NCI-H524 (cell line): ENCODE data around the gene PREX1.

Experiments used
- DNase-seq, 2 experiments: peaks; one replicate each; lab custom pipeline; 2025; lab: John Stamatoyannopoulos, UW

PREX1 gene

DNA sequence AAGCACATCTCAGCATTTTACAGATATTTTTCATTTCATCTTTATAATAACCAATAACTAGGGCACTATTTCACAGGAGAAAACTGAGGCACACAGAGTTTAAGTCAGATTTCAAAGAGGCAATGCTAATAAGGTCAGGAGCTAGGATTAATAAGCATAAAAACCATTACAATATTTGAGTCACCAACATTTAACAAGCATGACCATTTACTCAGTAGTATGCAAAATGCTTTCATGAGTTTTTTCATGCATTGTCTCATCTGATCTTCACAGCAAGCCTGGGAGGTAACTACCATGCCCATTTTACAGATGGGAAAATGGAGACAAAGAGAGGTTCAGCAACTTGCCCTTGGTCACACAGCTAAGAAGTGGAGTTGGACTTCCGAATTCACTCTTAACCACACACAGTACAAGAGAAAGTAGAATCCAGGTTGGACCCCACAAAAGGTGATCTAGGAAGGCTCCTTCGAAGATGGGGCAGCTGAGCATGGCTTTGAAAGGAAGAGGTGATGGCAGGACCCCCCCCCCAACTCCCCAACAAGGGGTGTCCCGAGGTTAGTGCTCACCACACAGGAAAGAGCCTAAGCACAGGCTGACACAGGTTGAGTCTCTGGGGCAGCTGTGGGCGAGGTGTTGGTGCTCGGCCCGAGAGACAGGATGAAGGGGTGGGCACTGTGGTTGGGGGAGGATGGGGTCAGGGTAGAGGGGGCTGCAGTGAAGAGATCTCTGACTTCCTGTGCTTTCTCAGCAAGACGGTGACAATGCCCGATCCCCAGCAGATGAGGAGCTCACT lies 108.8 kb downstream of the PREX1 start:
- DNase-seq, result no peak

DNA sequence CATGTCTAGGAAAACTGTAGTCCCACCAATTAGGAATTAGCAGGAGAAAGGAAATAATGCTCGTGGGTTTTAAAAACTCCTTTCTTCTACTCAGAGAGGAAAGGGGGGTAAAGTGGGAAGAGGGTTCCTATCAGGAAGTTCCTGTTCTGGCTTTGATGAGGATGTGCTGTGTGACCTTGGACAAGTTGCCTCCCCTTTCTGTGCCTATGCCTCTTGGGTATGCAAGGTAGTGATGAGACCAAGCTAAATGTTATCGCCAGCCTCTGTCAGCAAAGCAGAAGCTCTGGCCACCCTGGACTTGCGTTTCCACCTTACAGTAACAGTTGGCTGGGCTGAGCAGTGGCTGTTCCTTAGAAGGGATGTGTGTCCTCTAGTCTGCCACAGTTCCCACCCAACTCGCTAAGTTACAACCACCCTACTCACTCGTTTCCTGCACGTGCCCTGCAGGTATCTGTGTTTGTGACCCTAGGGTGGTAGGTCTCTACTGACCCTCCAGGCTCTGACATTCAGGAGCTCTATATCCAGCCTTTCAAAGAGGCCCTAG lies 110.0 kb downstream of the PREX1 start:
- DNase-seq, result no peak

DNA sequence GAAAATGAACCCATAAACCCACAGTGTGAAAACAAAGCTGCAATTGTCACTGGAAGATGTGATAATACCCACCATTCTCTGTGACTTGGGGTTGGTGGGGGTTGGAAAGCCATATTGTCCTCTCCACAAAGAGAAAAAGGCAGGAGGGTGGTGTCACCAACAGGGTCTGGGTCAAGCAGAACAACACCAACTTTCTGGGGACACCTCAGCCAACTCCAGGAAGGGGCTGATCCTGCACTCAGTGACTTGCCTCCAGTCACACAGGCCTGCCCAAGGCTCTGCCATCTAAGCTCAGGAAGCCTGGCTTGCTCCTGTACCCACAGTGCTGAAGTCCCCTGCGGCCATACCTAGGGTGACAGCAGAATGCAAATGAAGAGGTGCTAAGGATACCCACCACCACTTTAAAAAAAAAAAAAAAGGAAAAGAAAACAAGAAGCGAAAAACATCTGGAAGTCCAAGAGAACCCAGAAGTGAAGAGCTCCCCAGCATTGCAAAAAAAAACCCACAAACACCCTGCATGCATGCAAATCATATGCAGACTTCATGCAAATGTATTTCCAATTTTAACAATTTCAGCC lies 110.6 kb downstream of the PREX1 start:
- DNase-seq, result no peak

DNA sequence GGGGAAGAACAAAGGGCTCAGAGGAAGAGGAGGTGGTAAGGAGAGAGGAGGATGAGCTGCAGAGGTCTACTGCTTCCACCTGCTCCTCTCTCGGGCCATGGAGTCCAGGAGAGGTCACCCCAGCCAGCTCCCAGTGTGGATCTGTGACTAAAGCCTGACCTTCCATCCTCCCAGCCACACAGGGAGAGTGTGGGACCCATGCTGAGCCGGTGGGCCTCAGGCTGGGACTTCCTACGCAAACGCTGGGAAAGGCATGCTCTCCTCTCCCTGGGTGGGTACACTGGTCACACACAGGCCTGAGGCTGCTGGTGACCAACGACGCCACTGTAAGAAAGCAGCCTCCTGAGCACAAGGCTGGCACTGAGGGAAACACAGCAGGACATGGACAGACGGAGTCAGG lies 111.3 kb downstream of the PREX1 start:
- DNase-seq, result no peak

DNA sequence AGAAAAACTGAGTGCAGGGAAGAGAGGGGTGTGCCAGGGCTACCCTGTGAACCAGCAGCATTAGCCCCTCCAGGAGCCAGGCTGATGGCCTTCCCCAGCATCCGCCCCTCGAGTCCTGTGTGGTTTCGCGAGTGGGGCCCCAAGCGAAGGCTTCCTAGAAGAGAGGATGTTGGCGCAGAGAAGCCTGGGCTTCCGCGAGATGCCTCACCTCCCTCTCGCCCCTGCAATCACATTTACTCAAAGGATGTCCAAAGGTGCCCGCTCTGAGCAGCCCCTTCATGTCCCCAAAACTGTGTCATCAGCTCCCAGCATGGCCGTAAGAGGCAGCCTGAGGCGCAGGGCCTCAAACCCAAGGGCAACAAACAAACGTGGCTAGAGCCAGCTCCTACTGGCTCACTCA lies 111.7 kb downstream of the PREX1 start:
- no peak for DNase-seq

DNA sequence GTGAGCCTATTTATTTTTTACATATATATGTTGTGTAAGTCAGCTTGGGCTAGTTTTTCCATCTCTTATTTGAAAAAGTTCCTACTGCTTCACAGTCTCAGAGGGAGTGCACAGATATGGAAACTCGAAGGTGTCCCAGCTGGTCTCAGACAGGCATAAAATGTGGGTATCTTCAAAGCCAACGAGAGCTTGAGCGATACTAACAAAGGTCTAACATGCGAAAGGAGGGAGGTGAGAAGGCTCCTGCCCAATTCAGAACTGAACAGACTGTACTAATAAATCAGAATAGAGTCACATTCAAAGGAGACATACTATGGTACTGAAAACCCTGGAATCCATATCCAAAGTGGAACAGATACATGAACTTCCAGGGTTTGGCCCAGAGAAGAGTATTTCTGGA lies 113.0 kb downstream of the PREX1 start:
- no peak for DNase-seq

DNA sequence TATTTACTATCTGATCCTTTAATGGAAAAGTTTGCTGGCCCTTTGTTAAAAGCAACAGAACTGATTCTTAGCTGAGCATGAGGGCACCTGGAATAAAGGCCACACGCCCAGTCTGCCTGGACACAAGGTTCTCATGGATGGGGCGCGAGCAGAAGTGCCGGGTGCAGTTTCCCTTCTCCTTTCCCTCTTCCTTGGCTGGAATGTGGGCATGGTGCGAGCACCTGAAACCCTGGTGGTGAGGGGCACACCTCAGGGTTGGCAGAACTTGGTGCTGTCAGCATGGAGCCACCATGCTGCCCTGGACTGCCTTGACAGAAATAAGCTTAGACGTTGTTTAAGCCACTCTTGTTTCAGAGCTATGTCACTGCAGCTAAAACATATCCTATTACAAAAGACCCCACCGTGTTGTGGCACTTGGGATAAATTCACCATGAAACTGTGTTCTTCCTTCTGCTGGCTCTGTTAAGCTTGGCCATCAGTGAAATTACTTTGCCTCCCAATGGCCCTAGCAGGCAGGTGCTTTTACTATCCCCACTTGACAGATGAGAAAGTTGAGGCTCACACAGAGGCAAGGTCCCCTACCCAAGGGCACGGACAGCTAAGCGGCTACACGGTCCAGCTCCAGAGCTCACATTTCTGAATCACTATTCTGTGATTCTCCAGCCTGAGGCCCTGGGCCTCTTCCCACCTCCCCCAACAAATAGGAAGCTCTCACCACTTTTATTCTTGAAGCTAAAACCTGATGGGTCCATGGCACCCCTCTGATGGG lies 115.9 kb downstream of the PREX1 start:
- no peak for DNase-seq

DNA sequence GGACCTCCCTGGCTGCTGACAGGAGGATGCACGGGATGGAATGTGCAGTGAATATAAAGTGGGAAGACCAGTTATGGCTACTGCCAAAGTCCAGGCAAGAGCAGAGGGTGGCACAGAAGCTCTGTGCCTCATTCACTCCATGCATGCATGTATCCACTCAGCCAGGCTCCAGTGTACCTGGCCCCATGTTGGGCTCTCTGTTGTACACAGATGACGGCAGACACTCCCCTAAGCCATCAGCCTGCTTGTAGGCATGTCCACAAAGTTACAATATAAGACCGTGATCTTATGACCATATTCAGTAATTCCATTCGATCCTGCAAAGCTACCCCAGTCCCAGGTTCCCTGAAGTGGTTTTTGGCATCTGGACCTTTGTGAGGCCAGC lies 116.8 kb downstream of the PREX1 start:
- DNase-seq, result no peak

DNA sequence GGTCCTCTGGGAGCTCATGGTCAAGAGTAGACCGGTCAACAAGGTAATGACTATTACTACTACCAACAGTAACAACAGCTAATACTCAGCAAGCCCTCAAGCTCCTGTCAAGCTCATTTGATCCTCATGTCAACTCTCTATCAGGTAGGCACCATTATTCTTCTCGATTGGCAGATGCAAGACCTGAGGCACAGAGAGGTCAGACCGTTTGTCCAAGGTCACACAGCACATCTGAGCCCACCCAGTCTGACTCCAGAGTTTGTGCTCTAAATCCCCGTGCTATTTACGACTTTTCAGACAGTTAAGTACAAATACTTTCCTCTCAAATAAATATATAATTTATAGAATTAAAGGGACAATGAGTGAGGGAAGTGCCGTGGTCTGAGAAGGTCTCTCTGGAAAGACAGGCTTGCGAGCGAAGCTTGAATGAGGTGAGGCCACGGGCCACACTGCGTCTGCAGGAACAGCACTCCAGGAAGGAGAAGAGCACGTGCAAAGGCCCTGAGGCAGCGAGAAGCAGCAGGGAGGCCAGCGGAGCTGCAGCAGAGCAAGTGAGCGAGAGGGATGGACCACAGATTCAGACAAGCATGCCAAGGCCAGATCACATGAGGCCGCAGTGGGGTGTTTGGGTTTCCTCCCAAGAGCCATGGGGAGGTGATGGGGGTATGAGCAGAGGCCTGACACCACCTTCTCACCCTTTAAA lies 117.3 kb downstream of the PREX1 start:
- DNase-seq, result no peak

DNA sequence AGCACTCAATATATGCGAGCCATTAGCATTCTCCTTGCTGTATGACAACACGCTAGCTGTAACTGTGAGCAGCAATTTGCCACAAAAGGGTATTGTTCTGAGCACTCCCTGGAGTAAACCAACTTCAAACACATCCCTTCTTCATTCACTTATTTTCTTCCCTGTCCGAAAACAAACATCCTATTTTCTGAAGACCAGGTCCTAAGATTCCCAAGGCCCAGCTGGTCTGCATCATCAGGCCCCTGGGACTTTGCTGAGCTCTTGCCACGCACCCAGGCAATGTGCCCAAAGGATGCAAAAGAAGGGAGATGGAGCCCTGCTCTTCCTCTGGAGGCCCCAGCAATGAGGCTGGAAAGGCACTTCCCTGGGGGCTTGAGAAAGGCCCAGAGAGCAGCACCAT lies 118.1 kb downstream of the PREX1 start:
- DNase-seq, result no peak

DNA sequence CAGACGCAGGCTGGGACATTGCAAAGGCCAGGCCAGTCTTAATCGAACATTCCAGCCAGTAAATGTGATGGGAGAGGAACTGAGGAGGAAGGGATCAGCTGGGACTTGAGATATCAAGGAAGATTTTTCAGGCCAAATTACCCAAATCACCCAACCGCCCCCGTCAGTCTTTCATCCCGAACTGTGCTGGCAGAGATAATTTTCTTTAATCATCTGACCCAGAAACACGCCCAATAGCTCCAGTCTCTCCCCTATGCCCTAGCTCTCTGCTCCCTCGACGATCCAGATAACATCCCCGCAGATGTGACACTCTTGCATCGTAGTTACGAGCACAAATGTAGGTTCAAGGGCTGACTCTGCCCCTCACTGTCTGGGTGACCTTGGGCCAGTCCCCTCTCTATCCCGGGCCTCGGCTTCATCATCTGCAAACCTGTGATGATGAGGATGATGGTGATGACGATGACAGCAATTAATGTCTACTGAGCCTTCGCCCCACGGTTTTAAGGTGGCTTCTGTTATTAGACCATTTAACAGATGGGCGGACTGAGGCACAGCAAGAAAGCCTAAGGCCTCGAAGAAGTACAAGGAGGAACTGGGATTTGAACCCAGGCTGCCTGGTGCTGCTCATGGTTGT lies 118.6 kb downstream of the PREX1 start:
- DNase-seq, result no peak

DNA sequence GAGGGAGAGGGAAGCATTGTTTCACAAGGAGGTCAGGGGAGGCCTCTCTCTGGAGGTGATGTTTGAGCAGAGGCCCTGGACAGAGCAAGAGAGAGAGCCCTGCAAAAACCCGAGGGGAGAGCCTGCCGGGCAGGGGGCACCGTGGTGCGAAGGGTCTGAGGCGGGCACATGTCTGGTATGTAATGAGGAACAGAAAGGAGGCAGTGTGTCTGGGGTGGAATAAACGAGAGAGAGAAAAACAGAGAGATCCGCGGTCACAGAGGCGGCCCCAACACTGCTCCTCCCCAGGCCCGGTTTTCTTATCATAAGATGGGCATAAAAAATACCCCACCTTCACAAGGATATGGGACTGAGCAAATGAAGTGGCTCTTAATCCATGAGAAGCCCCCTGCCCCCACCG lies 119.2 kb downstream of the PREX1 start:
- DNase-seq, result no peak

DNA sequence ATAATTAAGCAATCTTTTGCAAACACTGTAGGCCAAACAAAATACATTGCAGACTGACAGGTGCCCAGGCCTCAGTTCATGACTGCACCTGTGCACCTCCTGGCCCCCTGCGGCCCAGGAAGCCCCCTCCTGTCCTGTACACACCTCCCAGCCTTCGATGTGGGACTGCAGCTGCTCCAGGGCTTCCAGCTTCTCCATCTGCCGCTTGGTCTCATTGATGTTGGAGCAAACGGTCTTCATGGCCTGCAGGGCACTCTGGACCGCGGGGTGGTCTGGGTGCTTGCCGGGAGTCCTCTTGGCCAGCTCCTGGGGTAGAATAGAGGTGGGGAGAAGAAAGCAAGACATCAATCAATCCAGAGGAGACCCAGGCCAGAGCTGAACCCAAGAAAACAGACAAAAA lies 119.7 kb downstream of the PREX1 start:
- DNase-seq, result no peak

DNA sequence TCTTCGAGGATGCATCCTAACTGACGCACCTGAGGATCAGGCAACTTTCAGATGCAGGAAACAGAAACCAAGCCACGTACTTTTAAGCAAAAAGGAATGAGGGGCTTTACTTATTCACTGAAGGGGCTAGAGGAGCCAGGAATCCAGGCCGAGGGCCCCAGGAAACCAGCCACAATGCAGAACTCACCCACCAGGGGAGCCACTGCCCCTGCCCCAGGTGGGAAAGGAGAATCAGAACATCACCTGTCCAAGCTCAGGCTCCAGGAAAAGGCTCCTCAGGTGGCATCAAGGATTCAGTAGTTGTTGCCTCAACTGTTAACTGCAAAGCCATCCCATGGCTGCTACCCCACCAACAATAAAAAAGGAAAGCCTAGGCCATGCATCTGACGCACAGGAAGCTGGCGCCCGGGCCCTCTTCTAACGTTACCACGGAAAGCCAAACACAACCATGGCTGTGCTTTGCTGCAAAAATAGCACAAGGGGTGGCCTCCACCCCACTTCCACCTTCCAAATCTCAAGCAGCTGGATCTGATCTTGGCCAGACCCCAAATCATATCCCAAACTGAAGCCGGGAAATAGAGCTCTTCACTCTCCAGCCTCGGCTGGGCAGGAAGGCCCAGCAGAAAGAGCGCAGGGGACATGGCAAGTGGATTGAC lies 121.0 kb downstream of the PREX1 start:
- DNase-seq, result no peak

DNA sequence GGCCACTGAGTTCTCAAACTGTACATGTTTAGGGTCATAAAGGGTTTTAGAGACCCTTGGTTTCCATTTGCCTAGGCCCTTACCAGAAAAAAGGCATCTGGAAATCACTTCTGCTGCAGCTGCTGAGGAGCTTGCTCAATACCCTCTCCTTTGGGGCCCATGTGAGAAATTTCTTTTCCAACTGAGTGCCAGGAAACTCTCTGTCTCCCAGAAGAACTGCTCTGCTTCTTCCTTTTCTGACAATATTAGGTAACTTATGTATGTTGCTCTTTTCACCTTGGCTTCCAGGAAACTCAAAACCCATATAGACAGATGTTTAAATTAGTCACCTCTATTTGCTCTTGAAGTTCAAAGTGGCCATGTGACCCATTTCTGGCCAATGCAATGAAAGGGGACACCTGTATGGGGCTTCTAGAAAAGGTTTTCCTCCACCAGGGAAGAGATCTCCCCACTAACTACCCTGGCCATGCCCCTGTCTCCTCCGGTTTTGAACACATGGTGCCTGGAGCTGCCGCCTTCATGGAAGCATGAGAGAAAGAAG lies 121.6 kb downstream of the PREX1 start:
- no peak for DNase-seq

DNA sequence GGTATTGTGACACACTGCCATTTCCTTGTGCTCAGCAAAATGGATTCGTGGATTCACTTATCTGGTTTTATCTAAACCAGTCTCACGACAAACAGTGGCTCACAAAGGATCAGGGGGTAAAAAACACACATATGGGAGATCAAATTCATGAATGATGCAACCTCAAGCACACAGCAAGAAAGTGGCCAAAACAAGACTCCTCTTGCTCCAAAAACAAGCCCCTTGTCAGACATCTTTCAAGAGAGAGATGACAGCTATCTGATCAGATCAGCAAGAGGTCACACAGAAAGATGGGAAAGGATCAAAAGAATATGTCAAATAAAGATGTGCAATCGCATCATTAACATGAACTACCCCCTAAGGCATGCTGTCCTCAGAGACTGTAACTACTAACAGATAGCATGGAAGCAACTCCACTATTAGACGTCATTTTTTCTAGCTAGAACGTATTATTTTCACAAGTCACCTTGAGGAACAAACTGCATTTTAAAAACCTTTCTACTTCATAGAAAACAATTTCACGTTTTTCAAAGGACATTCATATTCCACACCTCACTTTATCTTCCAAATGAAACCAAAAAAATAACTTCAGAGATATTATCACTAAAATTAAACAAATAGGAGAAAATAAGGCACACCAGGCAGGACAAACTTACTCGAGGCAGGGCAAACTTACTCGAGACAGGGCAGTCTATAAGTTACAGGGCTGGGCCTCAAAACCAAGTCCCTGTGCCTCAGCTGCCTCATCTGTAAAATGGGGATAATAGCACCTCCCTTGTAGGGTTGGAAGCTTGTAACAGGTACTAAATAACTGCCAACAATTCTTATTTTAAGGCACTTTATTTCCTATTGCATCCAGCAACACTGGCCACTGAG lies 122.3 kb downstream of the PREX1 start:
- no peak for DNase-seq

DNA sequence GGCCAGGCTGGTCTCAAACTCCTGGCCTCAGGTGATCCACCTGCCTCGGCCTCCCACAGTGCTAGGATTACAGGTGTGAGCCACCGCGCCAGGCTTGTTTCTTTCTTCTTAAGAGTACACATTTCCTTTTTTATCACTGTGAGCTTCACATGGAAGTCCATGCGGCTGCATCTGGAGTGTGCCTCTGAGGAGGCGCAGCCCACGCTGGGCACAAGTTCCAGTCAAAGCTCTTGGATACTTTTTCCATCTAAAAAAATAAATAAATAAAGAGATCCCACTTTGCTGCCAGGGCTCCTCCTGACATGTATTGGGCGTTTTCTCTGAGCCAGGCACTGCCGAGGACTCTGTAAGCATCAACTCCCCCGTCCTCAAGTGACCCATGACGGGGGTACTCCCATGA lies 123.0 kb downstream of the PREX1 start:
- DNase-seq, result no peak

DNA sequence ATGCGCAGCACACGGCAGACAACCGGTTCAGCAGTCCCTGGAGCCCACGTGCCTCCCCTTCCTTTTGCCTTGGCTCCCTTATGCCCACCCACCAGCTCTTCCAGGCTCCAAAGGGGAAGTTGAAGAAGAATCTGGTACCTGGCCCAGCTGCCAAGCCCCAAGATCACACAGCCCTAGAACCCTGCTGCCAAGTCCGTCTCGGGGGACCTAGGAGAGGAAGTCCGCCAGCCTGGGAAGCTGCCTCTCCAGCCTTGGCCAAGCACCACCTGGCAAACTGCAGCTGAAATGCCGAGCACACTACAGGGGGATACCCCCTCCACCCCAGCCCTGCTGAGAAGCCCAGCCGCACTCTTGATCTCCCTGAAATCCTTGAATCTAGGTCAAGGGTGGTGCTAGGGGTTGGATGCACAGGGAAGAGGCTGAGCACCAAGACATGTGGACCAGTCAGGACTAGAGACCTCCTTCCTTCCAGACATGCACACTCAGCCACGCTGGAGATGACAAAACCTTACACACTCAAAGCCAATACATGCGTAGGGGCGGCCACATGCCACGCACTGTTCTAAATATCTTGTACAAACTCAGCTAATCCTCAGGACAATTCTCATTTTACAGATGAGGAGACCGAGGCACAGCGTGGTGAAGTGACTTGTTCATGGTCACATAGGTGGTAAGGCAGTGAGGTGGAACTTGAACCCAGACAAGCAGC lies 124.1 kb downstream of the PREX1 start:
- no peak for DNase-seq

DNA sequence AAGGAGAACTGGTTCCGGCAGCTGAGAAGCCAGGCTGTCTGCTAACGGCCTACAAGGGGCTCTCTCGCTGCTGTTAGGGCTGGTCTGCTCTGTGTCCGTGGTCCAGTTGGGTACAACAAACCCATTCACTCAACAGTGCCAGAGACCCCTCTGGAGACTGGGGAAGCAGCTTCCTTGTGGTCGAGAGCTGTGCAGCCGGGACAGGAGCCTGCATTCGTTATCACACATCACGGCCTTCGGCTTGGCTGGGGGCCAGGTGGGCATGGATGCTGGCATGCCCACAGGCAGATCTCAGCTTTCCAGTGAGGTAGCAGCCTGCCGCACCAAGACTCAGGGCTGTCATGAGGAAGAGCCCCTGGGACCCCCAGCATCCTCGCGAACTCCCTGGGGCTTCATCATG lies 124.7 kb downstream of the PREX1 start:
- no peak for DNase-seq
